Right lobe of liver (tissue), 6 donors: Measurements from ENCODE around the gene SFI1. TPM values are rescaled to one million over a fixed set of nuclear protein-coding genes. Genes with fewer than 3 reads are reported as not detected.
A peak's percentile ranks its signal among the peaks of the same experiment; 100 is the strongest.

Experiments used
- ATAC-seq, 4 donors: fragments of 200-7000 bp; cut with Tn5 transposase; one replicate each; pipeline ENCODE4 v1.9.1; 2020; ENCODE audit warnings: mild to moderate bottlenecking in 4 of 4, moderate library complexity in 4 of 4
- DNase-seq, 3 donors: peaks; one replicate each; pipeline ENCODE4 v3.0.0-alpha.2; 2020
- H3K27ac ChIP-seq, 3 donors: fragments of 200-600 bp; one replicate each; pipeline ENCODE4 v1.8.0; 2022
- H3K27me3 ChIP-seq, 2 donors: fragments of 200-600 bp; one replicate each; pipeline ENCODE4 v1.8.0; 2022
- H3K36me3 ChIP-seq, 4 donors: fragments of 200-600 bp; sonication (generic) in 1 of 4; one replicate each; pipeline versions ENCODE4 v1.5.1 to v1.8.0; 2017 to 2022; ENCODE audit warnings: control low read depth in 1 of 4
- H3K4me1 ChIP-seq, 4 donors: fragments of 200-600 bp; sonication (generic) in 1 of 4; one replicate each; pipeline versions ENCODE4 v1.5.1 to v1.8.0; 2017 to 2022; ENCODE audit warnings: control low read depth in 1 of 4
- H3K4me3 ChIP-seq, 3 donors: fragments of 200-600 bp; one replicate each; pipeline ENCODE4 v1.8.0; 2022
- H3K9me3 ChIP-seq, 4 donors: fragments of 200-600 bp; sonication (generic) in 1 of 4; one replicate each; pipeline versions ENCODE4 v1.5.1 to v1.8.0; 2017 to 2022; ENCODE audit warnings: control low read depth in 1 of 4
- POLR2A ChIP-seq: fragments of 450-650 bp; IDR thresholded peaks from one replicate; pipeline ENCODE4 v1.6.1; 2017; ENCODE audit warnings: antibody characterized with exemption, mild to moderate bottlenecking
- WGBS: methylation state at CpG from one replicate; pipeline ENCODE4 v1.1.6; 2018; ENCODE audit warnings: low coverage, low lambda C conversion rate; ENCODE audit not compliant: insufficient coverage; ENCODE audit errors: missing lambda C conversion rate; 5-methylcytosine and 5-hydroxymethylcytosine counted together
- intact Hi-C, 2 donors: fragments of 100-400 bp; cut with DNase I; formaldehyde crosslinking; loops; one replicate each; pipeline versions ENCODE4 v1.11.2 to v1.14.1; 2022
- total RNA-seq, 6 experiments: library from RNA; depleted of rRNA in 2 of 6; stranded (reverse); fragments of >200 nt in 2 of 6; fragmentation: NEBNext Ultra II Directional in 3 of 6; extraction: Animal tissue kit (Norgen Biotek cat#: 25700) in 3 of 6; gene quantifications; one replicate each; pipeline versions ENCODE4 v1.1.0 to v1.2.4, GENCODE V29; 2016 to 2023
- TF ChIP-seq, protein P1 (sequence below), 4 donors: fragments of 200-600 bp in 3 of 4; fragments of 450-650 bp in 1 of 4; IDR thresholded peaks; one replicate each; pipeline versions ENCODE4 v1.5.1 to v1.8.0; 2016 to 2022; ENCODE audit warnings: antibody characterized with exemption in 4 of 4, mild to moderate bottlenecking in 2 of 4
- donor health status: DM: no; HTN: yes; CAD: no.
- donor health status: DM: no; HTN: no; CAD: no.
- donor health status: DM: no; HTN: no; CAD: no.
- donor health status: DM: no; HTN: yes; CAD: no.
- donor health status: DM: no; HTN: yes; CAD: no.

SFI1 gene
- total RNA-seq, 6 experiments from 2014 or later = 7.0 to 14.0 (median 8.7) TPM

DNA sequence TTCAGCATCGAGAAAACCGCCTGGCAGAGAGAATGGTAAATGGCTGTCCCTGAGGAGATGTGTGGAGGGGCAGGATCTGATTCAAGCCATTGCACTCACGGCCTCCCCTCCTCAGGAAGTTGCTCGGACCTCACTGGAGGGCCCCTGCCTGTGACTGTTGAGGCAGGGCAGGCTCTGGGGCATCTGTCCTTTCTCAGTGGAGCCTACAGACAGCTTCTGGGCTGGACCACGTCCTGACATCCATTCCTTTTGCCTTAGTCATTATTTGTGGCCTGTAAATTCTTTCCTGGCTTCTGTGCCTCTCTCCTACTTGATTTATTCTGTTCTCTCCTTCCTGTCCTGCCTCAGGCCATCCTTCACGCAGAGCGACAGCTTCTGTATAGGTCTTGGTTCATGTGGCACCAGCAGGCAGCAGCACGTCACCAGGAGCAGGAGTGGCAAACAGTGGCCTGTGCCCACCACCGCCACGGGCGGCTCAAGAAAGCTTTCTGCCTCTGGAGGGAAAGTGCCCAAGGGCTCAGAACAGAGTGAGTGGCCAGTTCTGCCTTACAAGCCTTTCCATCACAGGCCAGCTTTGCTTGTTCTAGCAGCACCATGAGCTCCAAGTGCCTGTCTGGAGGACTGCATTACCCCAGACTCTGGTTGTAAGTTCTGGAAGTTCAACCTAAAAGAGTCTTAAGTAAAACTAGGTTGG is 106.1 kb downstream of the SFI1 start:
- intact Hi-C loops = no loop called here
- WGBS = 55% methylated on average over 8 of the region's 11 CpGs
- TF ChIP-seq, protein P1, sequence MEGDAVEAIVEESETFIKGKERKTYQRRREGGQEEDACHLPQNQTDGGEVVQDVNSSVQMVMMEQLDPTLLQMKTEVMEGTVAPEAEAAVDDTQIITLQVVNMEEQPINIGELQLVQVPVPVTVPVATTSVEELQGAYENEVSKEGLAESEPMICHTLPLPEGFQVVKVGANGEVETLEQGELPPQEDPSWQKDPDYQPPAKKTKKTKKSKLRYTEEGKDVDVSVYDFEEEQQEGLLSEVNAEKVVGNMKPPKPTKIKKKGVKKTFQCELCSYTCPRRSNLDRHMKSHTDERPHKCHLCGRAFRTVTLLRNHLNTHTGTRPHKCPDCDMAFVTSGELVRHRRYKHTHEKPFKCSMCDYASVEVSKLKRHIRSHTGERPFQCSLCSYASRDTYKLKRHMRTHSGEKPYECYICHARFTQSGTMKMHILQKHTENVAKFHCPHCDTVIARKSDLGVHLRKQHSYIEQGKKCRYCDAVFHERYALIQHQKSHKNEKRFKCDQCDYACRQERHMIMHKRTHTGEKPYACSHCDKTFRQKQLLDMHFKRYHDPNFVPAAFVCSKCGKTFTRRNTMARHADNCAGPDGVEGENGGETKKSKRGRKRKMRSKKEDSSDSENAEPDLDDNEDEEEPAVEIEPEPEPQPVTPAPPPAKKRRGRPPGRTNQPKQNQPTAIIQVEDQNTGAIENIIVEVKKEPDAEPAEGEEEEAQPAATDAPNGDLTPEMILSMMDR (IDR thresholded peaks at IDR 0.05) = no peak
- no peak for TF ChIP-seq POLR2A
- ATAC-seq (peak in 3 of 4 donors; percentile 43 to 58 (median 51)), DNase-seq (no peak)
- Histone ChIP-seq H3K4me1 (no peaks in the 10 kb centered on the region), H3K36me3 (no peaks in the 10 kb centered on the region), H3K9me3 (no peaks in the 10 kb centered on the region), H3K4me3 (no peak overlapping the region), H3K27me3 (no peaks in the 10 kb centered on the region), H3K27ac (peak overlapping the region in 2 of 3 donors; percentile 8 to 26)

DNA sequence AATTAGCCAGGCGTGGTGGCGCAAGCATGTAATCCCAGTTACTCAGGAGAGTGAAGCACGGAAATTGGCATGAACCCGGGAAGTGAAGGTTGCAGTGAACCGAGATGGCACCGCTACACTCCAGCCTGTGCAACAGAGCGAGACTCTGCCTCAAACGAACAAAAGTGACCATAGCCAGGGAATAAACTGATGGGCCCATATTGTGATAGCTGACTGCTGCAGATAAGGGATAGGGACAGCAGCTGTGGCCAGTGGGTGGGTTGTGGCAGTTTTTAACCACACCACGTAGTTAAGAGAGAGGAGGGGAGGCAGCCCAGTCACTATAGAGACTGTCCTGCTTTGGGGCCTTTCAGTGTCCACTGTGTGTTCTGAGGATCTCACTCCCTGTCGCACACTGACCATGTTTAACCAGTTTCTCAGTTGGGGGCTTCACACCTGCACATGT is 106.8 kb downstream of the SFI1 start:
- no peaks in the 10 kb centered on the region for H3K36me3 ChIP-seq
- no peak overlapping the region for H3K4me3 ChIP-seq
- no peaks in the 10 kb centered on the region for H3K4me1 ChIP-seq
- 84% methylated on average over 9 of the region's 10 CpGs for WGBS
- intact Hi-C loops = no loop called here
- H3K27me3 ChIP-seq = no peaks in the 10 kb centered on the region
- no peak overlapping the region for H3K27ac ChIP-seq
- no peaks in the 10 kb centered on the region for H3K9me3 ChIP-seq
- TF ChIP-seq, protein P1 (IDR thresholded peaks at IDR 0.05) = no peak
- ATAC-seq = no peak
- no peak for DNase-seq

DNA sequence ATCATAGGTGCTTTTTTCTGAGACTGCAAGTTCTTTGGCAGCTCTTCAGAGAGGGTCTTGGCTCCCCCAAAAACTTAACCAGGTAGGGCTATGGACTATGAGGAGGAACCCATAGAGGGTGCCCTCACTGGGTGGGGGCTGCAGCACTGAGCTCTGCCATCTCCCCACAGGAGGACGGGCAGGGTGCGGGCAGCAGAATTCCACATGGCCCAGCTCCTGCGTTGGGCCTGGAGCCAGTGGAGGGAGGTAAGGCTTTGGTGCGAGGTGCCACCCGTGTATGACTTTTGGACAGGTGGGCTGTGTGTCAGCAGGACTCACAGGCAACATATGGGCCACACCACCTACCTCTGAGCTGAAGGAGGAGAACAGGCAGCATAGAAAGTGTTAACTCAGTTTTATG is 107.2 kb downstream of the SFI1 start:
- no peaks in the 10 kb centered on the region for H3K9me3 ChIP-seq
- H3K36me3 ChIP-seq = no peaks in the 10 kb centered on the region
- H3K27me3 ChIP-seq = no peaks in the 10 kb centered on the region
- TF ChIP-seq, protein P1 (IDR thresholded peaks at IDR 0.05) = no peak
- no peak for TF ChIP-seq POLR2A
- DNase-seq = no peak
- H3K27ac ChIP-seq = no peak overlapping the region
- H3K4me1 ChIP-seq = no peaks in the 10 kb centered on the region
- WGBS = no CpG with 5 or more reads among the region's 5 CpGs
- H3K4me3 ChIP-seq = no peak overlapping the region
- peak in 1 of 4 donors; percentile 9 for ATAC-seq
- intact Hi-C loops = no loop called here

- Histone ChIP-seq H3K27me3 (no peaks in the 10 kb centered on the region), H3K4me1 (no peaks in the 10 kb centered on the region), H3K9me3 (no peaks in the 10 kb centered on the region), H3K27ac (no peak overlapping the region), H3K36me3 (no peaks in the 10 kb centered on the region), H3K4me3 (no peak overlapping the region)
- WGBS = 77% methylated on average over 4 of the region's 14 CpGs
- DNase-seq (no peak), ATAC-seq (no peak)
- intact Hi-C loops = no loop called here
- TF ChIP-seq POLR2A = no peak
- TF ChIP-seq, protein P1 (IDR thresholded peaks at IDR 0.05) = no peak
These were observed 107.9 kb downstream of the SFI1 start for GRCh38 chr22:31604137-31604705.
